HepG2 (cell line): ENCODE measurements around the gene THOC6. TPM values are rescaled to one million over a fixed set of nuclear protein-coding genes. Genes with fewer than 3 reads are reported as not detected.

Experiments
- BRF2 ChIP-seq: sonication (generic); formaldehyde crosslinking; IDR thresholded peaks from 2 replicates; pipeline ENCODE4 v1.8.1; 2022; ENCODE audit warnings: mild to moderate bottlenecking, missing genetic modification reagents
- DPF2 ChIP-seq: sonication (generic); formaldehyde crosslinking; IDR thresholded peaks from 2 replicates; pipeline ENCODE4 v1.4.0; 2020; ENCODE audit warnings: mild to moderate bottlenecking, low read depth, missing genetic modification reagents, borderline replicate concordance
- FOSL2 ChIP-seq: sonication (generic); formaldehyde crosslinking; IDR thresholded peaks from 2 replicates; pipeline ENCODE4 v1.4.0; 2020; ENCODE audit warnings: missing genetic modification reagents
- HMG20A ChIP-seq: IDR thresholded peaks from 2 replicates; pipeline ENCODE4 v1.6.1; 2016; ENCODE audit warnings: borderline replicate concordance
- HNF4A ChIP-seq: sonication (generic); formaldehyde crosslinking; IDR thresholded peaks from 2 replicates; pipeline ENCODE4 v1.4.0; 2020; ENCODE audit warnings: missing genetic modification reagents
- LCORL ChIP-seq, 2 experiments: fragments of 450-650 bp in 1 of 2; sonication (generic) in 1 of 2; formaldehyde crosslinking in 1 of 2; IDR thresholded peaks; 2 replicates each; pipeline versions ENCODE4 v1.5.0 to v1.6.1; 2017 to 2020; ENCODE audit warnings: antibody characterized with exemption in 1 of 2, missing genetic modification reagents in 1 of 2
- MNT ChIP-seq: fragments of 450-650 bp; IDR thresholded peaks from 2 replicates; pipeline ENCODE4 v1.6.1; 2016
- MTA1 ChIP-seq: sonication (generic); formaldehyde crosslinking; IDR thresholded peaks from 2 replicates; pipeline ENCODE4 v1.4.0; 2020; ENCODE audit warnings: missing genetic modification reagents, mild to moderate bottlenecking, borderline replicate concordance
- PHF20 ChIP-seq: sonication (generic); formaldehyde crosslinking; IDR thresholded peaks from 2 replicates; pipeline ENCODE4 v1.5.0; 2020; ENCODE audit warnings: mild to moderate bottlenecking, missing genetic modification reagents
- RXRB ChIP-seq: IDR thresholded peaks from 2 replicates; pipeline ENCODE4 v1.6.1; 2016; ENCODE audit warnings: borderline replicate concordance, missing genetic modification reagents, missing compliant biosample characterization
- TEF ChIP-seq: sonication (generic); formaldehyde crosslinking; IDR thresholded peaks from 2 replicates; pipeline ENCODE4 v1.5.0; 2020; ENCODE audit warnings: missing genetic modification reagents
- TFDP1 ChIP-seq: IDR thresholded peaks from 2 replicates; pipeline ENCODE4 v1.6.1; 2016; ENCODE audit warnings: missing compliant biosample characterization, missing genetic modification reagents, borderline replicate concordance
- UBTF ChIP-seq: sonication (generic); formaldehyde crosslinking; IDR thresholded peaks from 2 replicates; pipeline ENCODE4 v1.4.0; 2020; ENCODE audit warnings: mild to moderate bottlenecking, missing genetic modification reagents
- ZMAT3 ChIP-seq: sonication (generic); formaldehyde crosslinking; conservative IDR thresholded peaks from 2 replicates; pipeline ENCODE4 v1.7.0; 2021; ENCODE audit warnings: missing genetic modification reagents
- ZNF260 ChIP-seq: sonication (generic); formaldehyde crosslinking; IDR thresholded peaks from 2 replicates; pipeline ENCODE4 v1.4.0; 2020; ENCODE audit warnings: missing genetic modification reagents, low read depth, mild to moderate bottlenecking, borderline replicate concordance
- ZNF639 ChIP-seq: conservative IDR thresholded peaks from 2 replicates; pipeline ENCODE4 v1.6.1; 2018; ENCODE audit warnings: missing genetic modification reagents
- ZNF800 ChIP-seq: sonication (generic); formaldehyde crosslinking; IDR thresholded peaks from 2 replicates; pipeline ENCODE4 v1.4.0; 2020; ENCODE audit warnings: missing genetic modification reagents
- polyA plus RNA-seq, 8 experiments: library from polyadenylated mRNA; depleted of rRNA in 3 of 8; stranded (reverse) in 7 of 8; unstranded in 1 of 8; fragments of >200 nt; fragmentation: Illumina TruSeq in 4 of 8; extraction: Trizol in 4 of 8; gene quantifications; 2 replicates each; pipeline versions ENCODE4 v1.2.1 to v1.2.3, GENCODE V29; 2011 to 2016; ENCODE audit warnings: low read depth in 4 of 8, missing spikeins in 1 of 8, mixed read lengths in 1 of 8; ENCODE audit not compliant: insufficient read depth in 1 of 8
- total RNA-seq, 5 experiments: library from RNA; depleted of rRNA; stranded (reverse); fragments of >200 nt; fragmentation: Illumina TruSeq; extraction: Trizol; gene quantifications; 2 replicates each; pipeline ENCODE4 v1.2.3, GENCODE V29; 2016; ENCODE audit warnings: low read depth in 1 of 5

THOC6 gene
- total and polyA plus RNA-seq, 2 of the 13 experiments (the other 11 are each of a cell fraction or from before 2014, with no cell fraction given), result 32.1 to 37.0 TPM

- TF ChIP-seq MNT (no peak), TFDP1 (CRISPR knock-in tag) (no peak; the same call in 1 of the 2 replicates), ZMAT3 (CRISPR knock-in tag) (peak; percentile 29), HMG20A (peak; percentile 52; the same call in 1 of the 2 replicates), HNF4A (CRISPR knock-in tag) (0 out of 2 replicates have a peak, but pooled peaks have one; percentile 12), ZNF639 (CRISPR knock-in tag) (peak; percentile 97; the same call in 1 of the 2 replicates), PHF20 (peak; percentile 22; the same call in 1 of the 2 replicates), ZNF800 (CRISPR knock-in tag) (no peak; the same call in 1 of the 2 replicates), LCORL (IDR thresholded peaks at IDR 0.05) (no peak), LCORL (CRISPR knock-in tag; IDR thresholded peaks at IDR 0.05) (peak; percentile 92; the same call in 1 of the 2 replicates), DPF2 (CRISPR knock-in tag) (peak; percentile 35; the same call in 1 of the 2 replicates), TEF (CRISPR knock-in tag) (no peak; the same call in 1 of the 2 replicates), BRF2 (CRISPR knock-in tag) (0 out of 2 replicates have a peak, but pooled peaks have one; percentile 69), MTA1 (CRISPR knock-in tag) (peak; percentile 86; the same call in 1 of the 2 replicates), ZNF260 (CRISPR knock-in tag) (no peak), FOSL2 (CRISPR knock-in tag) (peak; percentile 99), RXRB (CRISPR knock-in tag) (peak; percentile 82), UBTF (peak; percentile 82)
Observed at GRCh38 chr16:3020604-3021448, 3.0 kb upstream of the THOC6 start (continued).
